ENCODE measurements around the gene HEXIM2.

DNA sequence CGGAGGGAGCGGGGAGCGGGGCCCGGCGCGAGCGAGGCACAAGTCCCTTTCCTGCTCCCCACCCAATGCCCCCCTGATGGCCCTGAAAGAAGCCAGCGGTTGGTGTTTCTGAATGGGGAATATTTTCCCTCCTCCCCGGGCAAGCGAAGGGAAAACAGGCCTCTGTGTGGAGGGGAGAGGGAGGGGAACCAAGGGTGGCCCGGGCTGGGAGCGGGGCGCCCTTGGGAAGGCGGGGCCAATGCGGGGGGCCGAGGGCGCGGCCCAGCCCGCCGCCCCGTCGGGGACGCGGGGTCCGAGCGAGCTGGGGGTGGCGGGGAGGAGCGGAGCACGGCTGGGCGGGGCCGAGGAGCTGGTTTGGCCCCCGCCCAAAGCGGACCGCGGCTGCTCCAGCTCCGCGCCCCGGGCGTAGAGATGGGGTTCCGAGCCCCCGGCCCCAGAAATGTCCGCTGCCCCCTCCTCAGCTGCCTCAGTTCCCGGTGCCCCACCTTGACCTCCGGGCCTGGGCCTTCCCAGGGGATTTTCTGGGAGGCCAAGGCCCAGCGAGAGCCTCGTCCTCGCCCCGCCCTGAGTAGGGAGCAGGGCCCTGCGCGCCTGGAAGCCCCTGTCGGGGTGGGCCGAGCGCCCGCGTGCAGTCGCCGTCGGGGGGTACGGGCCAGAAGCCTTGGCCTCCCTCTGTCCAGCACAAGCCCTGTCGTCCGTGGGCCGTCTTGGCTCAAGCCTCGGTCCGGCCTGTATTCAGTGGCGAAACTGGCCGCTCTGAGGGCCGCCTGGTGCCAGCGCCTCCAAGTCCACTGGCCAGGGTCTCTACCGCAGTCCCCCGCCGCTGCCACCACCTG, 17.3 kb upstream of the HEXIM2 start:
- TF ChIP-seq POLR2AphosphoS5 (IDR thresholded peaks at IDR 0.05; ENCODE audit: low read depth, low read length) (no peak), TAF1 (IDR thresholded peaks at IDR 0.05; ENCODE audit: borderline replicate concordance, insufficient read depth, low read length) (no peak)
- TF ChIP-seq, protein P1, sequence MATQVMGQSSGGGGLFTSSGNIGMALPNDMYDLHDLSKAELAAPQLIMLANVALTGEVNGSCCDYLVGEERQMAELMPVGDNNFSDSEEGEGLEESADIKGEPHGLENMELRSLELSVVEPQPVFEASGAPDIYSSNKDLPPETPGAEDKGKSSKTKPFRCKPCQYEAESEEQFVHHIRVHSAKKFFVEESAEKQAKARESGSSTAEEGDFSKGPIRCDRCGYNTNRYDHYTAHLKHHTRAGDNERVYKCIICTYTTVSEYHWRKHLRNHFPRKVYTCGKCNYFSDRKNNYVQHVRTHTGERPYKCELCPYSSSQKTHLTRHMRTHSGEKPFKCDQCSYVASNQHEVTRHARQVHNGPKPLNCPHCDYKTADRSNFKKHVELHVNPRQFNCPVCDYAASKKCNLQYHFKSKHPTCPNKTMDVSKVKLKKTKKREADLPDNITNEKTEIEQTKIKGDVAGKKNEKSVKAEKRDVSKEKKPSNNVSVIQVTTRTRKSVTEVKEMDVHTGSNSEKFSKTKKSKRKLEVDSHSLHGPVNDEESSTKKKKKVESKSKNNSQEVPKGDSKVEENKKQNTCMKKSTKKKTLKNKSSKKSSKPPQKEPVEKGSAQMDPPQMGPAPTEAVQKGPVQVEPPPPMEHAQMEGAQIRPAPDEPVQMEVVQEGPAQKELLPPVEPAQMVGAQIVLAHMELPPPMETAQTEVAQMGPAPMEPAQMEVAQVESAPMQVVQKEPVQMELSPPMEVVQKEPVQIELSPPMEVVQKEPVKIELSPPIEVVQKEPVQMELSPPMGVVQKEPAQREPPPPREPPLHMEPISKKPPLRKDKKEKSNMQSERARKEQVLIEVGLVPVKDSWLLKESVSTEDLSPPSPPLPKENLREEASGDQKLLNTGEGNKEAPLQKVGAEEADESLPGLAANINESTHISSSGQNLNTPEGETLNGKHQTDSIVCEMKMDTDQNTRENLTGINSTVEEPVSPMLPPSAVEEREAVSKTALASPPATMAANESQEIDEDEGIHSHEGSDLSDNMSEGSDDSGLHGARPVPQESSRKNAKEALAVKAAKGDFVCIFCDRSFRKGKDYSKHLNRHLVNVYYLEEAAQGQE (IDR thresholded peaks at IDR 0.05; ENCODE audit: insufficient read depth in 1 of 2, low read depth in 2 of 2, low read length in 2 of 2), result no peak
